Measurements from ENCODE around the gene AP2A2. TPM values are rescaled to one million over a fixed set of nuclear protein-coding genes. Genes with fewer than 3 reads are reported as not detected.

Gene AP2A2
- total and polyA plus RNA-seq, 2 of the 4 experiments (the other 2 are of a cell fraction) = 19.9 to 49.0 TPM

DNA sequence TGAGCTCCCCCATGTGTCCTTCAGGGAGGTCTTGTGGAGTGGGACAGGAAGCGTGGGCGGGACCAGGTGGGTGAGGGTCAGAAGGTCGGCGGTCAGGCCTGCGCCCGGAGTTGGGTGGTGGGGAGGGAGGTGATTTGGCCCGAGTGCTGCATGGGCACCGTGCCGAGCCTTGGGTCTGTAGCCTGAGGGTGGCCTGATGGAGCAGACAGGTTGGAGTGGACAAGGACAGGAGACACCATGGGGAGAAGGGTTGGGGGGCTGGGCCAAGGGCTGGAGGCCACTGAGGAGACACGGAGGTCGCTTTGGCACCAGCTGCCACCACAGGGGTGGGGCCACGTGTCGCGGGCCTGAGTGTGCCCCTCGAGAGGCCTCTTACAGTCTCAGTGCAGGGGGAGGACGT lies 53.1 kb downstream of the AP2A2 start:
- Histone ChIP-seq H3K4me3 (ENCODE audit: insufficient read depth, low read depth, low read length) (no peak overlapping the region), H2AFZ (replicated peaks; ENCODE audit: low read length, poor library complexity) (no peak overlapping the region), H4K8ac (ENCODE audit: low read depth in 2 of 2, low read length in 2 of 2) (no peak overlapping the region), H2BK20ac (ENCODE audit: low read depth, low read length) (no peak overlapping the region), H4K91ac (ENCODE audit: insufficient read depth, low read depth, low read length) (no peak overlapping the region), H3K9ac (ENCODE audit: low read depth, low read length) (no peak overlapping the region), H2BK5ac (ENCODE audit: low read depth, low read length, poor library complexity, severe bottlenecking) (no peak overlapping the region), H3K18ac (ENCODE audit: low read depth, low read length) (no peak overlapping the region), H3K4ac (ENCODE audit: low read depth, low read length) (no peak overlapping the region), H4K20me1 (ENCODE audit: insufficient read depth, low read length) (peaks cover 38% of the 10 kb centered on the region), H2BK120ac (ENCODE audit: low read depth, low read length) (no peak overlapping the region), H3K27me3 (ENCODE audit: control insufficient read depth, insufficient read depth, low read length) (no peaks in the 10 kb centered on the region), H2BK15ac (ENCODE audit: low read depth, low read length) (no peak overlapping the region), H4K5ac (ENCODE audit: low read depth, low read length) (no peak overlapping the region), H3K36me3 (ENCODE audit: control insufficient read depth, insufficient read depth, low read length) (peaks cover 47% of the 10 kb centered on the region), H3K14ac (replicated peaks; ENCODE audit: low read depth, low read length) (no peak overlapping the region), H3K4me2 (ENCODE audit: low read depth, low read length) (no peak overlapping the region), H3K79me1 (ENCODE audit: low read depth in 1 of 2, low read length in 2 of 2) (peaks cover 15 to 52% of the 10 kb centered on the region in 2 experiments), H3K4me1 (ENCODE audit: control insufficient read depth, insufficient read depth, low read length) (no peaks in the 10 kb centered on the region), H2AK9ac (replicated peaks; ENCODE audit: low read depth, low read length, poor library complexity) (no peak overlapping the region), H3K23ac (ENCODE audit: low read depth, low read length) (no peak overlapping the region), H3K9me3 (ENCODE audit: control insufficient read depth, insufficient read depth, low read length) (no peaks in the 10 kb centered on the region), H3K56ac (ENCODE audit: extremely low read depth, insufficient read depth, low read length) (no peak overlapping the region), H3K27ac (ENCODE audit: insufficient read depth, low read length) (no peak overlapping the region), H3K9me1 (ENCODE audit: insufficient read depth, low read length) (no peaks in the 10 kb centered on the region; the same call in 1 of the 2 replicates), H2AK5ac (ENCODE audit: low read depth, low read length) (no peak overlapping the region)
- ChIA-PET CTCF (no interaction called here), POLR2A (ENCODE audit: unreplicated experiment) (no interaction called here)
- ATAC-seq (ENCODE audit: low read depth) (no peak), DNase-seq (no peak)
- in situ Hi-C loops (cut with MboI; ENCODE audit: low sequenced_read_pairs) (no loop called here), intact Hi-C loops (cut with micrococcal nuclease) (no loop called here), dilution Hi-C loops (cut with HindIII; ENCODE audit: low sequenced_read_pairs, unreplicated experiment) (no loop called here)
- no peak for TF ChIP-seq CEBPB (IDR thresholded peaks at IDR 0.05; ENCODE audit: low read depth, low read length)
- TF ChIP-seq MAZ (IDR thresholded peaks at IDR 0.05; ENCODE audit: borderline replicate concordance, low read depth, low read length) = no peak
- TF ChIP-seq BHLHE40 (IDR thresholded peaks at IDR 0.05; ENCODE audit: low read depth, low read length) = no peak
- WGBS, 2 experiments (ENCODE audit: extremely low coverage in 2 of 2, insufficient read length in 1 of 2) = 92% methylated on average over 11 of the region's 16 CpGs; no CpG with 5 or more reads in 1 of the 2 experiments
- BruUV-seq (replicated peaks) = no TSS peak

Measured in IMR-90 (cell line).